ENCODE data around the gene TLX3.

TLX3 gene

GRCh38 chr5:171269717-171270116, 39.3 kb upstream of the TLX3 start:
- no peak for DNase-seq (ENCODE audit: extremely low spot score)

GRCh38 chr5:171270136-171270535, 38.9 kb upstream of the TLX3 start:
- ChIA-PET CTCF (no interaction called here), POLR2A (no interaction called here)
- no peak for DNase-seq (ENCODE audit: extremely low spot score)
- no peak for TF ChIP-seq CTCF (IDR thresholded peaks at IDR 0.05; ENCODE audit: control extremely low read depth, extremely low read depth, low read depth, missing control alignments)

More at GRCh38 chr5:171269717-171270116, 39.3 kb upstream of the TLX3 start:
- ChIA-PET POLR2A (no interaction called here), CTCF (no interaction called here)
- TF ChIP-seq CTCF (IDR thresholded peaks at IDR 0.05; ENCODE audit: control extremely low read depth, extremely low read depth, low read depth, missing control alignments), result no peak

GRCh38 chr5:171271798-171272197, 37.2 kb upstream of the TLX3 start:
- CTCF ChIA-PET, result interaction anchor here (1.0 to 3.3 kb wide), 4 partner anchors 10 to 640 kb away, joined by 3 to 16 read pairs (median 4); no protein-coding TSS in a partner anchor
- no peak for TF ChIP-seq CTCF (IDR thresholded peaks at IDR 0.05; ENCODE audit: control extremely low read depth, extremely low read depth, low read depth, missing control alignments)
- POLR2A ChIA-PET, result no interaction called here
- DNase-seq (ENCODE audit: extremely low spot score), result no peak

- TF ChIP-seq CTCF (IDR thresholded peaks at IDR 0.05; ENCODE audit: control extremely low read depth, extremely low read depth, low read depth, missing control alignments), result peak; percentile 35
- POLR2A ChIA-PET, result no interaction called here
- DNase-seq (ENCODE audit: extremely low spot score), result peak; percentile 20
- CTCF ChIA-PET, result interaction anchor here (0.9 to 3.3 kb wide), 7 partner anchors 8 to 639 kb away, joined by 3 to 16 read pairs (median 4); no protein-coding TSS in a partner anchor
Observed at GRCh38 chr5:171272996-171273970, 35.8 kb upstream of the TLX3 start.

DNA sequence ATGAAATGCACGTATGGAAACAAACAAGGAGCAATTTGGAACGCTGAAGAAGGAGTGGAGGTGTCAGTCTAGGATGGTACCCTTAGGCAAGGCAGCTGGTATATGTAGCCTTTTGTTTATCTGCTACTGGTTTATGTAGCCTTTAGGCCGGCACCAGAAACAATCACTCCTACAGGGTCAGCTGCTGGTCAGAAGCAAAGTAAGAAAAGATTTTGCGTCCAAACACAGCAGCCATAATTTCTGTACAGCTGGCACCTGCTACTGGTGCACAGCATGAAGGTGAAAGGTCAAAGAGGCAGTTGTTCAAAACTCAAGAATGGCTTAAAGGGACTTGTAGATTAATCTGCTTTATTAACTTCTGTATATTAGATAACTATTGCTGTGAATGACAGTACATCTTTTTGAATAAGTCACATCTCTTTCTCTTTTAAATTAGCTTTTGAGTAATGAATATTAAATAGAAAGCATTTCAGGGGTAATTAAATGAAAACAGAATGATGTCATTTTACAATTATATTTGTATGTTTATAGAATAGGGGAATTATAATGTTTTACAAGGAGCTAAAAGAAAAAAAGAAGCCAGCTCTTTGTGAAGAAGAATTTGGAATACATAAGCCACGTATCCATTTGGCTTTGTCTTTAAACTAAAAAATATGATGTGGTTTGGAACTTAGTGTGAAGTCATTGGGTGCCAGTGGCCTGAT, 33.1 kb upstream of the TLX3 start:
- no peak for DNase-seq (ENCODE audit: extremely low spot score)
- ChIA-PET POLR2A (no interaction called here), CTCF (interaction anchor here (1.2 kb wide), 1 partner anchor 20 kb away, joined by 3 read pairs; no protein-coding TSS in a partner anchor)
- no peak for TF ChIP-seq CTCF (IDR thresholded peaks at IDR 0.05; ENCODE audit: control extremely low read depth, extremely low read depth, low read depth, missing control alignments)

DNA sequence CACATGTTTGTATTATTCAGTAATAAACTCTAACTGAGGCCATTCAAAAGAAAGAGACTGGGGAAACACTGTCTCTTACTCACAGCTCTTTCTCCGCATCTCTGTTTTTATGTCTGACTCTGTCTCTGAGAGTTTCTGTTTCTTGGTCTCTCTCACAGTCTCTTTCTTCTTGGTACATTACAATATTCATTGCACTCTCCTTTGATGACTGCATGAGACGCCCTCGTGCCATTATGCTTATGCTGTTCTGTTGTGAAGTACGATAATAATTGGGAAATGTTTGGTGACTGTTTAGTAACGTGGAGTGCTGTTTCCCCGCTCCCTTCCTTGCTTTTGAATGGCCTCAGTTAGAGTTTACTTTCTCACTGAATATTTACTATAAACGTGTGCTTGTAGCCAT, 25.3 kb upstream of the TLX3 start:
- ChIA-PET POLR2A (no interaction called here), CTCF (interaction anchor here (1.5 kb wide), 1 partner anchor 9 kb away, joined by 4 read pairs; no protein-coding TSS in a partner anchor)
- DNase-seq (ENCODE audit: extremely low spot score), result no peak
- no peak for TF ChIP-seq CTCF (IDR thresholded peaks at IDR 0.05; ENCODE audit: control extremely low read depth, extremely low read depth, low read depth, missing control alignments)

All from GM10248 (cell line).